ENCODE data around the gene RPP21. TPM values are rescaled to one million over a fixed set of nuclear protein-coding genes. Genes with fewer than 3 reads are reported as not detected.

The RPP21 gene
- total RNA-seq, 1 donor from 2014 or later = 33.5 TPM

DNA sequence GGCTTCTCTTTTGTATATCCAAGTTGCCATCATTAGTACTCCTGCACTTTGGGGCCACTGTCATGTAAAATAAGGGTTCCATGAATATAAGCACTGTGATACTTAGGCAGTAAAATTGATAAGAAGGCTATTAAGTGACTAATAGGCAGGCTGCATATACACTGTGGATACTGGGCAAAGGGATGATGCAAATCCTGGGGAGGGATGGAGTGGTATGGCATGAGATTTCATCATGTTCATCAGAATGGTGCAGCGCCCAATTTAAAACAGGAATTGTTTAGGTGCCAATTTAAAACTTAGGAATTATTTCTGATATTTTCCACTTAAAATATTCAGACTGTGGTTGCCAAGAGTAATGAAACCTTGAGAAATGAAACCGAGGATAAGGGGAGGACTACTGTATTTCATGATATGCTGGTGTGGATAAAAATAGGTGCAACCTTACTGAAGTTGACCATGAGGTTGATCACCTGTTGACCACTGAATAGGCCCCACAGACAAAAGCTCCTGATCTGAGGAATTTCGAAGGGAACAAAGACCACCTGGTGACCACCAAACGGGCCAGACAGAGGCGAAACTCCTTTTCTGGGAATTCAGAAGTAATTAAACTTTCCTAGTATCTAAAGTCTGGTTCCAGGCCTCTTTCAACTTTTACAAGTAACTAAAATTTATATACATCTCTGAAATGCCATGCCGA, 23.1 kb upstream of the RPP21 start:
- peaks cover 94% of the 10 kb centered on the region for H3K79me2 ChIP-seq (ENCODE audit: insufficient read depth, low read length)
- H3K9me3 Mint-ChIP-seq (ENCODE audit: unreplicated experiment) = no peaks in the 10 kb centered on the region
- no peaks in the 10 kb centered on the region for H3K9me3 ChIP-seq (ENCODE audit: insufficient read depth, low read depth, low read length)
- no peak overlapping the region for H2AFZ ChIP-seq (ENCODE audit: low read depth, low read length)
- H3K4me1 Mint-ChIP-seq (ENCODE audit: low read depth, unreplicated experiment) = peaks cover 34% of the 10 kb centered on the region
- peak overlapping the region; percentile 8 for H3K4me3 ChIP-seq (ENCODE audit: insufficient read depth, low read depth, low read length)
- H3K4me3 Mint-ChIP-seq (ENCODE audit: unreplicated experiment) = peak overlapping the region; percentile 68
- peak overlapping the region; percentile 91 for H3K27ac Mint-ChIP-seq (ENCODE audit: unreplicated experiment)
- FAIRE-seq (no peak), DNase-seq (ENCODE audit: low read depth) (no peak)
- H3K27ac ChIP-seq (ENCODE audit: low read depth, low read length) = peak overlapping the region; percentile 56
- H3K36me3 ChIP-seq (ENCODE audit: insufficient read depth, low read length) = peaks cover 4% of the 10 kb centered on the region
- H3K4me1 ChIP-seq (ENCODE audit: insufficient read depth, low read length) = peaks cover 28% of the 10 kb centered on the region
- TF ChIP-seq EZH2 (IDR thresholded peaks at IDR 0.05; ENCODE audit: insufficient read depth, low read length) = no peak
- TF ChIP-seq, protein P1, sequence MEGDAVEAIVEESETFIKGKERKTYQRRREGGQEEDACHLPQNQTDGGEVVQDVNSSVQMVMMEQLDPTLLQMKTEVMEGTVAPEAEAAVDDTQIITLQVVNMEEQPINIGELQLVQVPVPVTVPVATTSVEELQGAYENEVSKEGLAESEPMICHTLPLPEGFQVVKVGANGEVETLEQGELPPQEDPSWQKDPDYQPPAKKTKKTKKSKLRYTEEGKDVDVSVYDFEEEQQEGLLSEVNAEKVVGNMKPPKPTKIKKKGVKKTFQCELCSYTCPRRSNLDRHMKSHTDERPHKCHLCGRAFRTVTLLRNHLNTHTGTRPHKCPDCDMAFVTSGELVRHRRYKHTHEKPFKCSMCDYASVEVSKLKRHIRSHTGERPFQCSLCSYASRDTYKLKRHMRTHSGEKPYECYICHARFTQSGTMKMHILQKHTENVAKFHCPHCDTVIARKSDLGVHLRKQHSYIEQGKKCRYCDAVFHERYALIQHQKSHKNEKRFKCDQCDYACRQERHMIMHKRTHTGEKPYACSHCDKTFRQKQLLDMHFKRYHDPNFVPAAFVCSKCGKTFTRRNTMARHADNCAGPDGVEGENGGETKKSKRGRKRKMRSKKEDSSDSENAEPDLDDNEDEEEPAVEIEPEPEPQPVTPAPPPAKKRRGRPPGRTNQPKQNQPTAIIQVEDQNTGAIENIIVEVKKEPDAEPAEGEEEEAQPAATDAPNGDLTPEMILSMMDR (IDR thresholded peaks at IDR 0.05; ENCODE audit: insufficient read depth, low read depth, low read length) = no peak
- no peaks in the 10 kb centered on the region for H3K27me3 ChIP-seq (ENCODE audit: insufficient read depth, low read length)
- no peaks in the 10 kb centered on the region for H3K27me3 Mint-ChIP-seq (ENCODE audit: low read depth, unreplicated experiment)
- H4K20me1 ChIP-seq (ENCODE audit: insufficient read depth, low read length) = peaks cover 81% of the 10 kb centered on the region
- no peak overlapping the region for H3K9ac ChIP-seq (ENCODE audit: low read length)
- H3K36me3 Mint-ChIP-seq (ENCODE audit: low read depth, unreplicated experiment) = peaks cover 6% of the 10 kb centered on the region
- peak overlapping the region; percentile 80 for H3K4me2 ChIP-seq (ENCODE audit: low read length)

DNA sequence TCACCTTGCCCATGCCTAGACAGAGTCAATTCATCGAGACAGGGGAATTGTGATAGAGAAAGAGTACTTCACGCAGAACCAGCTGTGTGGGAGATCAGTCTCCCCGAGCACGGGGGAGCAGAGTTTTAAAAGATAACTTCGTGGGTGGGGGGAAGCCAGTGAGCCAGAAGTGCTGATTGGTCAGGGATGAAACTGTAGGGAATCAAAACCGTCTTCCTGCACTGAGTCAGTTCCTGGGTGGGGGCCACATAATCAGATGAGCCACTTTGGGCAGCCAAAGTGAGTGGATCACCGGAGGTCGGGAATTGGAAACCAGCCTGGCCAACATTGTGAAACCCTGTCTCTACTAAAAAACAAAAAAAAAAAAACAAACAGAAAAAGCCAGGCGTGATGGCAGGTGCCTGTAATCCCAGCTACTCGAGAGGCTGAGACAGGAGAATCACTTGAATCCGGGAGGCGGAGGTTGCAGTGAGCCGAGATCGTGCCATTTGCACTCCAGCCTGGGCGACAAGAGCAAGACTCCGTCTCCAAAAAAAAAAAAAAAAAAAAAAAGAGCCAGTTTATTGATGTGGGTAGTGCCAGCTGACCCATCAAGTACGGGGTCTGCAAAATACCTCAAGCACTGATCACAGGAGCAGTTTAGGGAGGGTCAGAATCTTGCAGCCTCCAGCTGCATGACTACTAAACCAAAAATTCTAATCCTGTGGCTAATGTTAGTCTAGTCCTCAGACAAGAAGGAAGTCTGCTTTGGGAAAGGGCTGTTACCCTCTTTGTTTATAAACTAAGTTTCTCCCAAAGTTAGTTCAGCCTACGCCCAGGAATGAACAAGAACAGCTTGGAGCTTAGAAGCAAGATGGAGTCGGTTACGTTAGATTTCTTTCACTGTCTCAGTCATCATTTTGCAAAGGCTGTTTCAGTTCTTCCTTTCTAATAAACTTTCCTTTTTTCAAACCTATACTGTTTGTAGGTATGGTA, 22.1 kb upstream of the RPP21 start:
- Mint-ChIP-seq H3K36me3 (ENCODE audit: low read depth, unreplicated experiment) (peaks cover 4% of the 10 kb centered on the region), H3K27ac (ENCODE audit: unreplicated experiment) (peak overlapping the region; percentile 91), H3K4me3 (ENCODE audit: unreplicated experiment) (peak overlapping the region; percentile 74), H3K4me1 (ENCODE audit: low read depth, unreplicated experiment) (peaks cover 35% of the 10 kb centered on the region), H3K9me3 (ENCODE audit: unreplicated experiment) (no peaks in the 10 kb centered on the region), H3K27me3 (ENCODE audit: low read depth, unreplicated experiment) (no peaks in the 10 kb centered on the region)
- H3K27ac ChIP-seq (ENCODE audit: low read depth, low read length) = peak overlapping the region; percentile 56
- TF ChIP-seq, protein P1 (IDR thresholded peaks at IDR 0.05; ENCODE audit: insufficient read depth, low read depth, low read length) = no peak
- TF ChIP-seq EZH2 (IDR thresholded peaks at IDR 0.05; ENCODE audit: insufficient read depth, low read length) = no peak
- DNase-seq (ENCODE audit: low read depth) (peak; percentile 85), FAIRE-seq (no peak)
- peaks cover 4% of the 10 kb centered on the region for H3K36me3 ChIP-seq (ENCODE audit: insufficient read depth, low read length)
- H3K4me1 ChIP-seq (ENCODE audit: insufficient read depth, low read length) = peaks cover 35% of the 10 kb centered on the region
- H3K4me3 ChIP-seq (ENCODE audit: insufficient read depth, low read depth, low read length) = peak overlapping the region; percentile 18
- no peaks in the 10 kb centered on the region for H3K27me3 ChIP-seq (ENCODE audit: insufficient read depth, low read length)
- peaks cover 92% of the 10 kb centered on the region for H3K79me2 ChIP-seq (ENCODE audit: insufficient read depth, low read length)
- no peak overlapping the region for H2AFZ ChIP-seq (ENCODE audit: low read depth, low read length)
- peak overlapping the region; percentile 39 for H3K9ac ChIP-seq (ENCODE audit: low read length)
- H3K9me3 ChIP-seq (ENCODE audit: insufficient read depth, low read depth, low read length) = no peaks in the 10 kb centered on the region
- H3K4me2 ChIP-seq (ENCODE audit: low read length) = peak overlapping the region; percentile 80
- H4K20me1 ChIP-seq (ENCODE audit: insufficient read depth, low read length) = peaks cover 73% of the 10 kb centered on the region

All from astrocyte (in vitro differentiated cells and primary cell).